Measurements from ENCODE around the gene CSTF3.

Gene CSTF3

DNA sequence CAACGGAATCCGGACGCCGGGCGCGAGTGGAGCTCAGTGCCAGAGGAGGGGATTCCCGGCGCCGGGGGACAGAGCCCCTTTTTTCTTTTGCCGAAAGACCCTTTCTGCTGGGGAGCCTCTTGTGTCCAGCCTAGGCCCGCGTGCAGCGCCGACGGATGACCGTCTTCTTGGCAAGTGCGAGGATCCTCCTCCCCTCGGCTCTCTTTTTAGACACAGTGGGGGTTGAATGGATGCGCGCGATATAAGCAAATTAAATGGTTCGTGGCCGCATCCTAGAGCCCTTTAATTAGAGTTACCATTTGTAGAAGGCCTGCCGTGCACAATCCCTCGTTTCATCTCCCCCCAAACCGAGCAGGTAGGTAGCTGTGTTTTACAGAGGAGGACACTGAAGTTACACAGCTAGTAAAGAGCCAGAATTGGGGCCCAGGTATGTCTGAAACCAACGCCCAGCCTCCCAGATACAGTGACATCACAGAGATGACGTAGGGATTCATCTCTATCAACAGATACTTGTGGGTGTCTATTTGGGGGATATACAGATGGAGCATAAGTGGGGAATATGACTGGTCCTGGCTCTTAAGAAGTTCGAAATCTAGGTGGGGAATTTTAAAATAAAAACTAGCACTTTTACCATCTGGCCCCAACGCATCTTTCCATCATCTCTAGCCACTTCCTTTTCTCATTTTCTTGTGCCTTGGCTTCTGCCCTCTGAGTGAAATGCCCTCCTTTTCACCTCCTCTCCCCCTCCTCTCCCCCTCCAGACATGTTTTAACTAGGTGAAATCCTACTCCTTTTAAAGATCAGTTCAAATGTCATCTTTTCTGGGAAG lies 121.0 kb downstream of the CSTF3 start:
- DNase-seq, result peak; percentile 51

DNA sequence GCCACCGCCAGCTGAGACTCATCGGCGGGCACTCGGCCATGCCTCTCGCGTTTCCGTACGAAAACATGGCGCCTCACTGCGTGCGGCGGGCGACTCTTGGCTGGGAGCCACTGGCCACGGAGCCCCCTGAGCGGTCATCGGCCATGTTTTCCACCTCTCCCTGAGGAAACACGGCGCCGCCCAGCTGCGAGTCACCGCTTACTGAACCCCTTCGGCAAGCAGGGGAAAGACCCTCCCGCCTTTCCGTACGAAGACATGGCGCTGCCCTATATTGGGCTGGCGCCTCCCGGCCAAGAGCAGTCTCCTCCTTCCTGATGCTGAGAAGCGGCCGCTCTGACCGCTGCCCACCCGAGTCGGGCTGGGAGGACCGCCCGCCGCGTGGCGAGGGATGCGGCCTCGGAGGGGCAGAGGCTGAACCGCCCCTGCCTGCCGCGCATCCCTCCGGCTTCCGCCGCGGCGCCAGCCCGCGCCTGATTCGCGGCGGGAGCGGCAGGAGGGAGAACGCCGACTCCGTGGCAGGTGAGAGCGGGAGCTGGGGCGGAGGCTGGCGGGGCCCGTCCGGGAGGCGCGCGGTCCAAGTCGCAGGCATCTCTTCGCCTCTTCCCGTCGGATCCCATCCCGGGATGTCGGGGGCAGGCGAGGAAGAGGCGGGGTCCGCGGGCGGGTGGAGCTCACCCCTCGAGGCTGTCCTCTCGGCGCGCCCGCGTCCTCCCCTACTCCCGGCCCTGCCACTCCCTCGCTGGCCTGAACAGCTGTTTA lies 121.8 kb downstream of the CSTF3 start, which contains the start of gene TCP11L1:
TSS of gene TCP11L1 (plus strand) at position 299 of the 759 bp plus-strand sequence. CDS start 4,202 bp downstream, outside the sequence.
- peak; percentile 98 for DNase-seq

DNA sequence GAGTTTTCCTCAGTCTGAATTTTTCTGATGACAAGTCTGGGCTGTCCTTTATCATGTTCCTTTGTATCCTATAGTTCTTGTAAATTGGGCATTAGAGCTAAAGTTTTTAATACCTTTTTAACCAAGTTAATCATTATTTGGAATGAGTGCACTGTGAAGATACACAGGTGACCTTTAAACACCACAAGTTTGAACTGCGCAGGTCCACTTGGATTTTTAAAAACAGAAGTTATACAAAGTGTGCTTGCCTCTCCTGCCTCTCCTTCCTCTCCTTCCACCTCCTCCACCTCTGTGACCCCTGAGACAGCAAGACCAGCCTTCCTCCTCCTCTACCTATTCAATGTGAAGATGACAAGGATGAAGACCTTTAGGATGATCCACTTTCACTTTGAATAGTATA lies 126.3 kb downstream of the CSTF3 start:
- DNase-seq, result no peak

Measured in NCI-H146 (cell line).